ENCODE data around the gene SUGP1. TPM values are rescaled to one million over a fixed set of nuclear protein-coding genes. Genes with fewer than 3 reads are reported as not detected.

SUGP1 gene
- polyA plus RNA-seq, 1 donor (not counting 4 experiments of a cell fraction or from before 2014, with no cell fraction given), result 28.6 TPM

DNA sequence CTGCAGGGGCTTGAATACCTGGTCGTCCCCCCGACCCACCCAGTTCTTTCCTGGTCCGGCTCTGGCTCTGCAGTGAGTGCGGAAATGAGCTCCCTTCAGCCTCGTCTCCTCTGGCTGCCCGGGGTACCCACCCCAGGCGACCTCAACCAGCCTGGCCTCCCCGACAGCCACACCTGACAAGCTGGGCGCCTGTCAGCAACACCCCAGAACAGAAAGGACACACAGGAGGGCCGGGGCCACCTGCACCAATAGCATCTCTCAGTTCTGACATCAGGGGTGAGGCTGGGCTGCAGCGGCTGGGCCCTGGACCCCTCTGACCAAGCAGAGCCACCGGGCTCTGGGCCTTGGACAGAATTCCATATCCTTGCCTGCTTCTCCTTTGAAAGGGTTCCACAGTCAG, 19.7 kb downstream of the SUGP1 start:
- no peak overlapping the region for H3K27ac ChIP-seq (ENCODE audit: control insufficient read depth, insufficient read depth, low read length)
- no peak for TF ChIP-seq EZH2 (IDR thresholded peaks at IDR 0.05; ENCODE audit: low read length)
- TF ChIP-seq, protein P1, sequence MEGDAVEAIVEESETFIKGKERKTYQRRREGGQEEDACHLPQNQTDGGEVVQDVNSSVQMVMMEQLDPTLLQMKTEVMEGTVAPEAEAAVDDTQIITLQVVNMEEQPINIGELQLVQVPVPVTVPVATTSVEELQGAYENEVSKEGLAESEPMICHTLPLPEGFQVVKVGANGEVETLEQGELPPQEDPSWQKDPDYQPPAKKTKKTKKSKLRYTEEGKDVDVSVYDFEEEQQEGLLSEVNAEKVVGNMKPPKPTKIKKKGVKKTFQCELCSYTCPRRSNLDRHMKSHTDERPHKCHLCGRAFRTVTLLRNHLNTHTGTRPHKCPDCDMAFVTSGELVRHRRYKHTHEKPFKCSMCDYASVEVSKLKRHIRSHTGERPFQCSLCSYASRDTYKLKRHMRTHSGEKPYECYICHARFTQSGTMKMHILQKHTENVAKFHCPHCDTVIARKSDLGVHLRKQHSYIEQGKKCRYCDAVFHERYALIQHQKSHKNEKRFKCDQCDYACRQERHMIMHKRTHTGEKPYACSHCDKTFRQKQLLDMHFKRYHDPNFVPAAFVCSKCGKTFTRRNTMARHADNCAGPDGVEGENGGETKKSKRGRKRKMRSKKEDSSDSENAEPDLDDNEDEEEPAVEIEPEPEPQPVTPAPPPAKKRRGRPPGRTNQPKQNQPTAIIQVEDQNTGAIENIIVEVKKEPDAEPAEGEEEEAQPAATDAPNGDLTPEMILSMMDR (optimal IDR thresholded peaks at IDR 0.05 in 1 of 3, IDR thresholded peaks at IDR 0.05 in 1 of 3, conservative IDR thresholded peaks at IDR 0.05 in 1 of 3; ENCODE audit: extremely low read depth in 1 of 3, insufficient read depth in 2 of 3, low read length in 3 of 3), result no peak
- no peak for FAIRE-seq

GRCh38 chr19:19297759-19298158, 22.6 kb downstream of the SUGP1 start:
- Histone ChIP-seq H3K79me2 (ENCODE audit: control insufficient read depth, insufficient read depth, low read length) (no peaks in the 10 kb centered on the region), H3K27me3 (ENCODE audit: control insufficient read depth, extremely low read depth, insufficient read depth, low read length) (no peaks in the 10 kb centered on the region), H4K20me1 (ENCODE audit: control insufficient read depth, extremely low read depth, insufficient read depth, low read length) (no peaks in the 10 kb centered on the region), H3K27ac (ENCODE audit: control insufficient read depth, insufficient read depth, low read length) (no peak overlapping the region), H3K4me2 (ENCODE audit: control insufficient read depth, extremely low read depth, insufficient read depth, low read depth, low read length) (no peak overlapping the region), H3K9ac (ENCODE audit: control insufficient read depth, extremely low read depth, insufficient read depth, low read length) (no peak overlapping the region), H3K4me1 (ENCODE audit: control insufficient read depth, extremely low read depth, insufficient read depth, low read length) (no peaks in the 10 kb centered on the region), H3K4me3 (ENCODE audit: control insufficient read depth in 2 of 3, extremely low read depth in 1 of 3, insufficient read depth in 2 of 3, low read depth in 1 of 3, low read length in 3 of 3) (no peak overlapping the region), H3K36me3 (ENCODE audit: control insufficient read depth in 2 of 2, extremely low read depth in 1 of 2, insufficient read depth in 2 of 2, low read length in 2 of 2) (peaks cover 14 to 30% of the 10 kb centered on the region in 2 experiments), H3K9me1 (ENCODE audit: control insufficient read depth, extremely low read depth, insufficient read depth, low read length) (no peaks in the 10 kb centered on the region), H3K9me3 (ENCODE audit: control insufficient read depth, low read depth, low read length) (no peaks in the 10 kb centered on the region), H2AFZ (ENCODE audit: control insufficient read depth, low read length) (no peak overlapping the region)
- DNase-seq (ENCODE audit: low read depth, low spot score), result no peak
- dilution Hi-C loops (cut with MboI; ENCODE audit: extremely low pct_ligation_motif_present, low sequenced_read_pairs), result no loop called here
- no peak for TF ChIP-seq EZH2 (IDR thresholded peaks at IDR 0.05; ENCODE audit: low read length)
- TF ChIP-seq, protein P1 (optimal IDR thresholded peaks at IDR 0.05 in 1 of 3, IDR thresholded peaks at IDR 0.05 in 1 of 3, conservative IDR thresholded peaks at IDR 0.05 in 1 of 3; ENCODE audit: extremely low read depth in 1 of 3, insufficient read depth in 2 of 3, low read length in 3 of 3), result no peak
- no peak for FAIRE-seq

More for the DNA sequence above, 19.7 kb downstream of the SUGP1 start:
- Histone ChIP-seq H3K4me1 (ENCODE audit: control insufficient read depth, extremely low read depth, insufficient read depth, low read length) (no peaks in the 10 kb centered on the region), H3K27me3 (ENCODE audit: control insufficient read depth, extremely low read depth, insufficient read depth, low read length) (no peaks in the 10 kb centered on the region), H3K9ac (ENCODE audit: control insufficient read depth, extremely low read depth, insufficient read depth, low read length) (no peak overlapping the region), H3K4me2 (ENCODE audit: control insufficient read depth, extremely low read depth, insufficient read depth, low read depth, low read length) (no peak overlapping the region), H3K4me3 (ENCODE audit: control insufficient read depth in 2 of 3, extremely low read depth in 1 of 3, insufficient read depth in 2 of 3, low read depth in 1 of 3, low read length in 3 of 3) (no peak overlapping the region), H3K36me3 (ENCODE audit: control insufficient read depth in 2 of 2, extremely low read depth in 1 of 2, insufficient read depth in 2 of 2, low read length in 2 of 2) (peaks cover 26 to 43% of the 10 kb centered on the region in 2 experiments), H3K79me2 (ENCODE audit: control insufficient read depth, insufficient read depth, low read length) (no peaks in the 10 kb centered on the region), H3K9me1 (ENCODE audit: control insufficient read depth, extremely low read depth, insufficient read depth, low read length) (no peaks in the 10 kb centered on the region), H4K20me1 (ENCODE audit: control insufficient read depth, extremely low read depth, insufficient read depth, low read length) (no peaks in the 10 kb centered on the region), H2AFZ (ENCODE audit: control insufficient read depth, low read length) (no peak overlapping the region), H3K9me3 (ENCODE audit: control insufficient read depth, low read depth, low read length) (no peaks in the 10 kb centered on the region)
- no peak for DNase-seq (ENCODE audit: low read depth, low spot score)
- dilution Hi-C loops (cut with MboI; ENCODE audit: extremely low pct_ligation_motif_present, low sequenced_read_pairs), result no loop called here
